Fibroblast of mammary gland (primary cell): ENCODE data around the gene PON3.
A peak's percentile ranks its signal among the peaks of the same experiment; 100 is the strongest.

Source experiments
- DNase-seq: peaks from one replicate; pipeline ENCODE4 v3.0.0-alpha.2; 2010; ENCODE audit warnings: low read depth
- H3K4me3 ChIP-seq: 2 replicates; pipeline ENCODE4 v1.5.1; 2011; ENCODE audit warnings: low read depth, mild to moderate bottlenecking, low read length, moderate library complexity; ENCODE audit not compliant: control insufficient read depth
- TF ChIP-seq, protein P1 (sequence below): conservative IDR thresholded peaks from 2 replicates; pipeline ENCODE4 v1.5.1; 2011; ENCODE audit warnings: low read depth, low read length, inconsistent platforms; ENCODE audit not compliant: control insufficient read depth, insufficient read depth

PON3 gene

DNA sequence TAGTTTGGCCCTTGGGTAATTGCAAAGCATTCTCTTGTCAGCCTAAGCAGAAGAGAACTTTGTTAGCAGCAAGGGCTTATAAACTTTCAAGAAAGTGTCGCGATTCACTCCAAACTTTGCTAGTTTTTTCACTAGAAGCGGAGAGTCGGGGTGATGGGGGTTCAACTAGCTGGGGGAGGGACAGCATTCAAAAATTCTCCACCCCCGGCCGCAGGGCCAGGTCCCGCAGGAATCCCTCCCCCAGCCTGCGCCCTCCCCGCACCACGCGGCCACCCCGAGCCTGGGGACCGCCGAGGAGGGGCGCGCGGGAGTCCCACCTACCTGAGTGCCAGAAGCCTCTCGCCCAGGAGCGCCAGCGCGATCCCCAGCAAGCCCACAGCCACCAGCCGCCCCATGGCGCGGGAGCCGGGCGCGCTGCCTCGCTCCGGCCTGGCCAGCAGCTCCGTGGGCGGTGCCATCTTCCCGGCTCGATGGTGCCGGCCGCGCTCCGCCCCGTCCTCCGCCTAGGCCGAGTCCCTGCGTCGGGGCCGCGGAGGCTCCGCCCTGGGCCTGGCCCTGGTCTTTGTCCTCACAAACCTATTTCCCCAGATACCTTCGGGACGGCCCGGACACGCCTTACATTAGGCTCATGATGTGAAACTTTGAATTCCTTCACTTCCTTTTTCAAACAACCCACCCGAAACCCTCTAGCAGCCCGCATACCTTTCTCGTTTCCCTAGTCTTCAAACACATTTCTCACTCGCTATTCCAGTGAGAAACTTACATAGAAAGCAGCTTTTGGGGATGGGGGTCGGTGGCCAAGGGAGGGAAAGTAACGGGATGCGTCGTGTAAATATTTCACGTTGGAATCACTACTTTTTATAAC lies 38.6 kb upstream of the PON3 start, which contains the start of gene PON2:
Gene PON2, minus strand, starts transcription at position 472 of the 865 bp plus-strand sequence. Its CDS starts 77 bp downstream, at position 395.
- TF ChIP-seq, protein P1, sequence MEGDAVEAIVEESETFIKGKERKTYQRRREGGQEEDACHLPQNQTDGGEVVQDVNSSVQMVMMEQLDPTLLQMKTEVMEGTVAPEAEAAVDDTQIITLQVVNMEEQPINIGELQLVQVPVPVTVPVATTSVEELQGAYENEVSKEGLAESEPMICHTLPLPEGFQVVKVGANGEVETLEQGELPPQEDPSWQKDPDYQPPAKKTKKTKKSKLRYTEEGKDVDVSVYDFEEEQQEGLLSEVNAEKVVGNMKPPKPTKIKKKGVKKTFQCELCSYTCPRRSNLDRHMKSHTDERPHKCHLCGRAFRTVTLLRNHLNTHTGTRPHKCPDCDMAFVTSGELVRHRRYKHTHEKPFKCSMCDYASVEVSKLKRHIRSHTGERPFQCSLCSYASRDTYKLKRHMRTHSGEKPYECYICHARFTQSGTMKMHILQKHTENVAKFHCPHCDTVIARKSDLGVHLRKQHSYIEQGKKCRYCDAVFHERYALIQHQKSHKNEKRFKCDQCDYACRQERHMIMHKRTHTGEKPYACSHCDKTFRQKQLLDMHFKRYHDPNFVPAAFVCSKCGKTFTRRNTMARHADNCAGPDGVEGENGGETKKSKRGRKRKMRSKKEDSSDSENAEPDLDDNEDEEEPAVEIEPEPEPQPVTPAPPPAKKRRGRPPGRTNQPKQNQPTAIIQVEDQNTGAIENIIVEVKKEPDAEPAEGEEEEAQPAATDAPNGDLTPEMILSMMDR = no peak
- peak within 1 kb of the TSS; percentile 63 for H3K4me3 ChIP-seq
- DNase-seq = peak; percentile 76

DNA sequence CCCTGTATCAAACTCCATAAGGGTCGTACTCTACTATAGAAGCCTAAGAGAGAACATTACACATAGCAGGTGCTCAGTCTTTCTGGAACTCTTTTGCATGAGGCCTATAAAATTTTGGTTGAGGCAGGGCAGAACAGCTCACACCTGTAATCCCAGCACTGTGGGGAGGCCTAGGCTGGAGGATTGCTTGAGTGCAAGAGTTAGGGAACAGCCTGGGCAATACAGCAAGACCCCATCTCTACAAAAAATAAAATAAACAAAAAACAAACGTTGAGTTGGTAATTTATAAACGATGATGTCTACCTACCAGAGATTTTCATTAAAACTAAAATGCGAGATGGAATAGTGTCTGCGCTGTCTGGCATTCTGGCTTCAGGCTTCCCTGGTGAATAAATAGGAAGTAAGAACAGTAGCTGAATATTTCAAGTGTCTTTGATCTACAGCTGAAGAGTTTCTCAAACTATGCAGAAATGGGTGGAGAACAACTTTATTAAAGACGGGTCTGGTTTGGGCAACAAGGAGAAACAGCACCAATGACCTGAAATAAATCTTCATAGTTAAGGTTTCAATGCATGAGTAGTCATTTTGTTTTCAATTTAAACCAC lies 37.9 kb upstream of the PON3 start:
- peak overlapping the region; percentile 63 for H3K4me3 ChIP-seq
- TF ChIP-seq, protein P1 = no peak
- no peak for DNase-seq

DNA sequence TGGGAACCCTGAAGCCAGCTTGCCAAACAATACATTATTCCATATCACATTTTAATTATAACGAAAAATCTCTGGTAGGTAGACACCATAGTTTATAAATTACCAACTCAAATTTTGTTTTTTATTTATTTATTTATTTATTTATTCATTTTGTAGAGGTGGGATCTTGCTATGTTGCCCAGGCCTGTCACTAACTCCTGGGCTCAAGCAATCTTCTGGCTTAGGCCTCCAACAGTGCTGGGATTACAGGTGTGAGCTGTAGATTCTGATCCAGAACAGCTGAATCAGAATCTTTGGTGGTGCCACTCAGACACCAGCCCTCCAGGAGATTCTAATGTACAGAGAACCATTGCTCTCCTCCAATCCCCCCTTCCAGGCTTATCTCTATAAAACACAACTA lies 37.0 kb upstream of the PON3 start:
- H3K4me3 ChIP-seq = no peak overlapping the region
- TF ChIP-seq, protein P1 = no peak
- no peak for DNase-seq

DNA sequence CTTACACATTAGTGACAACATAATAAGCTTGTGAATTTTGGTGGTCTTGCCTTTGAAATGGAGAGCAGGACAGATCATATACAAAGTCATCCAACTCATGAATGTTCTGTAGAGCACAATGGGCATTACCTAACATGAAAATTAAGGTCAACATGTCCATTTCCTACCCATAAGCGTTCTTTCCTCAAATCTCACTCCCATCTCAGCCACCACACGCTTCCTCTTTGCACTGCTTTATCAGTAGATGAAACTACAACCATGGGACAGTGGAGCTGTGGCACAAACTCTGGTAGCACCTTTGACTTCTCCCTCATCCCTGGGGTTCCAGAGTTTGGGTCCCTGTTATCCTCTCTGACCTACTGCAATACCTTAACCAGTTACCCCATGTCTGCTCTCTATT lies 36.4 kb upstream of the PON3 start:
- TF ChIP-seq, protein P1 = no peak
- no peak for DNase-seq
- H3K4me3 ChIP-seq = no peak overlapping the region

DNA sequence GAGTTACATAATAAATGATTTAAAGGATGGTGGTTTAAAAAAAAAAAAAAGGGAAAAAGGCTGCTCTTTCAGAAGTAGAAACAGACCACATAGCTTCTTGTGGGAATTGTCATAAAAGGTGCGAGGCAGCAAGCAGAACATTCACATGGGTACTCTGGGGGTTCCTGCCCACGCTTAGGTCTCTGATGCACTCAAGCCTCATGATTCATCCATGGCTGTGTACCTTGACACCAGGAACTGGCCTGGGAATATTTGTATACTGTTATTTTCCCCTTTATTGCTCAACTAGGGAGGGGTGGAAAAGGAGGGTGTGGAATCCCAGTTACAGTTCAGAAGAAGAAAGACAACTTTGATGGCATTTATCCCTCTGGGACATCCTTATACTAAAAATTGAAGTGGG lies 34.7 kb upstream of the PON3 start:
- TF ChIP-seq, protein P1 = no peak
- no peak overlapping the region for H3K4me3 ChIP-seq
- DNase-seq = peak; percentile 84

DNA sequence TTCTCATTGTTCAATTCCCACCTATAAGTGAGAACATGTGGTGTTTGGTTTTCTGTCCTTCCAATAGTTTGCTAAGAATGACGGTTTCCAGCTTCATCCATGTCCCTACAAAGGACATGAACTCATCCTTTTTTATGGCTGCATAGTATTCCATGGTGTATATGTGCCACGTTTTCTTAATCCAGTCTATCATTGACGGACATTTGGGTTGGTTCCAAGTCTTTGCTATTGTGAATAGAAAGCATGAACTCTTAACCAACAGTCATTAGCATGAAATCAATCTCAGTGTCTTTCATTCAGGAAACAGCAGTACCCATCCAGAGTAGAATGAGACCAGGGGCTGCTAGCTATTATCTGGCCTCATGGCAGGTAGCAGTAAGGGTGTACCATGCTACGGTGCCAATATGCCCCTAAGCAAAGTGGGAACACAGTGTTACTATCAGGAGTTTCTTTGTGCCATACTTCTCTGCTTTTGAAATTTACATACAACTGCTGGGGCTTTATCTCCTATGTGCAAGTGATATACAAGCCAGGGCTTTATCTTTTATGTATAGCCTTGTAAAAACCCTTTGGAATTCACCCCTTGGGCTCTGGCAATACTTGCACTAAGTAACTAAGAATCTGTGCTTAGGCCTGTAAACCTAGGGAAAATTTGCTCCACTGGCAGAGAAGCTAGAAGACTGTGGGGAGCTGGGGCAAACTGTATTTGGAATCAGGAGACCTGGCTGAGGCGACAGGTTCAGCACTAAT lies 33.2 kb upstream of the PON3 start:
- no peak for DNase-seq
- H3K4me3 ChIP-seq = no peak overlapping the region
- TF ChIP-seq, protein P1 = no peak
